Ascending aorta (tissue), 2 donors: ENCODE measurements around the gene SH3RF3. TPM values are rescaled to one million over a fixed set of nuclear protein-coding genes. Genes with fewer than 3 reads are reported as not detected.

Experiments
- DNase-seq, 2 donors: peaks; one replicate each; pipeline ENCODE4 v3.0.0-alpha.2; 2019; ENCODE audit warnings: low spot score in 2 of 2
- H3K27ac ChIP-seq, 2 donors: fragments of 200-600 bp; sonication (generic); one replicate each; pipeline ENCODE4 v1.5.1; 2016 to 2017; ENCODE audit warnings: mild to moderate bottlenecking in 1 of 2
- H3K27me3 ChIP-seq: fragments of 200-600 bp; sonication (generic); one replicate; pipeline ENCODE4 v1.5.1; 2017
- H3K36me3 ChIP-seq, 2 donors: fragments of 200-600 bp; sonication (generic); one replicate each; pipeline ENCODE4 v1.5.1; 2016
- H3K4me1 ChIP-seq, 2 donors: fragments of 200-600 bp; sonication (generic); one replicate each; pipeline ENCODE4 v1.5.1; 2016 to 2017; ENCODE audit warnings: mild to moderate bottlenecking in 1 of 2
- H3K4me3 ChIP-seq, 2 donors: fragments of 200-600 bp; sonication (generic); one replicate each; pipeline ENCODE4 v1.5.1; 2016 to 2017; ENCODE audit warnings: mild to moderate bottlenecking in 1 of 2
- H3K9me3 ChIP-seq, 2 donors: fragments of 200-600 bp; sonication (generic); one replicate each; pipeline ENCODE4 v1.5.1; 2016
- CTCF ChIP-seq, 3 experiments: fragments of 200-600 bp in 2 of 3; fragments of 450-650 bp in 1 of 3; sonication (generic) in 2 of 3; IDR thresholded peaks; one replicate each; pipeline ENCODE4 v1.5.1; 2016 to 2019; ENCODE audit warnings: antibody characterized with exemption in 3 of 3, mild to moderate bottlenecking in 1 of 3, moderate library complexity in 1 of 3
- intact Hi-C: fragments of 100-400 bp; cut with DNase I; formaldehyde crosslinking; loops from one replicate; pipeline ENCODE4 v1.15.1; 2023
- total RNA-seq: library from RNA; depleted of rRNA; stranded (reverse); fragments of >200 nt; gene quantifications from one replicate; pipeline ENCODE4 v1.1.0, GENCODE V29; 2016

The SH3RF3 gene
- total RNA-seq, 1 donor from 2014 or later: 53.5 TPM

- Histone ChIP-seq H3K27me3 (no peaks in the 10 kb centered on the region), H3K9me3 (no peaks in the 10 kb centered on the region), H3K27ac (no peak overlapping the region), H3K4me1 (peaks cover 0 to 20% of the 10 kb centered on the region in 2 donors), H3K36me3 (no peaks in the 10 kb centered on the region), H3K4me3 (no peak overlapping the region)
- TF ChIP-seq CTCF (IDR thresholded peaks at IDR 0.05): no peak
- no peak for DNase-seq
- intact Hi-C loops: no loop called here
Measured at GRCh38 chr2:109297566-109298490, 168.8 kb downstream of the SH3RF3 start.

- H3K36me3 ChIP-seq: no peaks in the 10 kb centered on the region
- no peak overlapping the region for H3K4me3 ChIP-seq
- intact Hi-C loops: no loop called here
- H3K9me3 ChIP-seq: no peaks in the 10 kb centered on the region
- no peak overlapping the region for H3K27ac ChIP-seq
- H3K27me3 ChIP-seq: no peaks in the 10 kb centered on the region
- peaks cover 0 to 20% of the 10 kb centered on the region in 2 donors for H3K4me1 ChIP-seq
- no peak for TF ChIP-seq CTCF (IDR thresholded peaks at IDR 0.05)
- no peak for DNase-seq
Measured at GRCh38 chr2:109298851-109299250, 169.8 kb downstream of the SH3RF3 start.

GRCh38 chr2:109299536-109299935 lies 170.5 kb downstream of the SH3RF3 start:
- Histone ChIP-seq H3K4me1 (peaks cover 0 to 22% of the 10 kb centered on the region in 2 donors), H3K36me3 (no peaks in the 10 kb centered on the region), H3K4me3 (no peak overlapping the region), H3K9me3 (no peaks in the 10 kb centered on the region), H3K27ac (no peak overlapping the region), H3K27me3 (no peaks in the 10 kb centered on the region)
- no peak for TF ChIP-seq CTCF (IDR thresholded peaks at IDR 0.05)
- intact Hi-C loops: no loop called here
- no peak for DNase-seq

GRCh38 chr2:109300582-109300981 lies 171.6 kb downstream of the SH3RF3 start:
- no peak for TF ChIP-seq CTCF (IDR thresholded peaks at IDR 0.05)
- Histone ChIP-seq H3K27ac (no peak overlapping the region), H3K9me3 (no peaks in the 10 kb centered on the region), H3K4me3 (no peak overlapping the region), H3K4me1 (peaks cover 0 to 22% of the 10 kb centered on the region in 2 donors), H3K36me3 (no peaks in the 10 kb centered on the region), H3K27me3 (no peaks in the 10 kb centered on the region)
- intact Hi-C loops: no loop called here
- no peak for DNase-seq

- TF ChIP-seq CTCF (IDR thresholded peaks at IDR 0.05): no peak
- no peak for DNase-seq
- Histone ChIP-seq H3K36me3 (no peaks in the 10 kb centered on the region), H3K27ac (no peak overlapping the region), H3K4me1 (peaks cover 0 to 22% of the 10 kb centered on the region in 2 donors), H3K9me3 (no peaks in the 10 kb centered on the region), H3K4me3 (no peak overlapping the region), H3K27me3 (no peaks in the 10 kb centered on the region)
- intact Hi-C loops: no loop called here
Measured at GRCh38 chr2:109301746-109302145, 172.7 kb downstream of the SH3RF3 start.
